ENCODE results near the gene HADHB.

DNA sequence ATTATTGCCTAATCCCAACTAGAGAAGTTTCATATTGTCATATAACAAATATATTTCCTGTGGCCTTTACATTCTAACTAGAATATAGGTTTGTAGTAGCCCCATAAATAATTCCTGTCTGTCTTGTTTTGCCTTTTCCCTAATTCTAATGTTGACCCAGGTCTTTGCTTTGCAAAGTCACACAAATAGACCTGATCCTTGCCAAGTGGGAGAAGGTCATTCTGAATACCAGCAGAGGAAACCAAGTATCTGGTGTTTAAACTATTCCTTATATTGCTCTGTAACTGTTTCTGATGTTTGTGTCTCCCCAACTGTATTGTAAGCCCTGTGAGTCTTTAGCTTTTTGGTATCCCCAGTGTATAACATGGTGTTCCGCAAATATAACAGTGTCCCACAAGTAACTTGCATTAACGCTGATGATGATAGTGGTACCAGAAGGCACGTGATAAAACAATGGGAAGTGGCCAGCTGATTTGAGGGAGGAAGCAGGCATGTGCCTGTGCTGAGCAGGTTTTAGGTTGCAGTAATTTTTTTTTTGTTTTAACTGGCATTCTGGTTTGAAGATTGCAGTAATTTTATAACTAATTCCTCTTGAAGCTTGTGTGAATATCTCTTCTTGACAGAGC, 11.1 kb downstream of the HADHB start:
- TF ChIP-seq FOXP2 (optimal IDR thresholded peaks at IDR 0.05; ENCODE audit: borderline replicate concordance, extremely low read depth, extremely low read length, insufficient read depth) (no peak), POLR2AphosphoS5 (IDR thresholded peaks at IDR 0.05; ENCODE audit: low read depth, low read length) (no peak), SIN3A (IDR thresholded peaks at IDR 0.05; ENCODE audit: borderline replicate concordance, insufficient read depth, low read length) (no peak)
- TF ChIP-seq, protein P1, sequence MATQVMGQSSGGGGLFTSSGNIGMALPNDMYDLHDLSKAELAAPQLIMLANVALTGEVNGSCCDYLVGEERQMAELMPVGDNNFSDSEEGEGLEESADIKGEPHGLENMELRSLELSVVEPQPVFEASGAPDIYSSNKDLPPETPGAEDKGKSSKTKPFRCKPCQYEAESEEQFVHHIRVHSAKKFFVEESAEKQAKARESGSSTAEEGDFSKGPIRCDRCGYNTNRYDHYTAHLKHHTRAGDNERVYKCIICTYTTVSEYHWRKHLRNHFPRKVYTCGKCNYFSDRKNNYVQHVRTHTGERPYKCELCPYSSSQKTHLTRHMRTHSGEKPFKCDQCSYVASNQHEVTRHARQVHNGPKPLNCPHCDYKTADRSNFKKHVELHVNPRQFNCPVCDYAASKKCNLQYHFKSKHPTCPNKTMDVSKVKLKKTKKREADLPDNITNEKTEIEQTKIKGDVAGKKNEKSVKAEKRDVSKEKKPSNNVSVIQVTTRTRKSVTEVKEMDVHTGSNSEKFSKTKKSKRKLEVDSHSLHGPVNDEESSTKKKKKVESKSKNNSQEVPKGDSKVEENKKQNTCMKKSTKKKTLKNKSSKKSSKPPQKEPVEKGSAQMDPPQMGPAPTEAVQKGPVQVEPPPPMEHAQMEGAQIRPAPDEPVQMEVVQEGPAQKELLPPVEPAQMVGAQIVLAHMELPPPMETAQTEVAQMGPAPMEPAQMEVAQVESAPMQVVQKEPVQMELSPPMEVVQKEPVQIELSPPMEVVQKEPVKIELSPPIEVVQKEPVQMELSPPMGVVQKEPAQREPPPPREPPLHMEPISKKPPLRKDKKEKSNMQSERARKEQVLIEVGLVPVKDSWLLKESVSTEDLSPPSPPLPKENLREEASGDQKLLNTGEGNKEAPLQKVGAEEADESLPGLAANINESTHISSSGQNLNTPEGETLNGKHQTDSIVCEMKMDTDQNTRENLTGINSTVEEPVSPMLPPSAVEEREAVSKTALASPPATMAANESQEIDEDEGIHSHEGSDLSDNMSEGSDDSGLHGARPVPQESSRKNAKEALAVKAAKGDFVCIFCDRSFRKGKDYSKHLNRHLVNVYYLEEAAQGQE (IDR thresholded peaks at IDR 0.05; ENCODE audit: insufficient read depth in 1 of 2, low read depth in 2 of 2, low read length in 2 of 2): no peak
